NT2/D1 (cell line): ENCODE results near the gene ZSCAN21.
"Not testable (repeated sequence)": the region's sequence is repeated elsewhere in the genome, so short reads cannot be mapped to it uniquely, and the experiment has no call there.

ENCODE experiments used
- DNase-seq: peaks from one replicate; pipeline ENCODE4 v3.0.0-alpha.2; 2011; ENCODE audit warnings: low read depth, low spot score
- H3K27me3 ChIP-seq: 2 replicates; pipeline ENCODE4 v1.6.0; 2011; ENCODE audit warnings: mild to moderate bottlenecking; ENCODE audit not compliant: insufficient read length, insufficient read depth
- H3K36me3 ChIP-seq: 2 replicates; pipeline ENCODE4 v1.6.1; 2011; ENCODE audit warnings: mild to moderate bottlenecking, low read length, mixed read lengths; ENCODE audit not compliant: insufficient read depth, insufficient read length
- H3K4me1 ChIP-seq: 2 replicates; pipeline ENCODE4 v1.5.1; 2011; ENCODE audit not compliant: insufficient read depth, insufficient read length
- H3K4me3 ChIP-seq: 2 replicates; pipeline ENCODE4 v1.5.1; 2011; ENCODE audit warnings: low read depth; ENCODE audit not compliant: insufficient read length
- H3K9ac ChIP-seq: 2 replicates; pipeline ENCODE4 v1.6.0; 2011; ENCODE audit warnings: low read depth; ENCODE audit not compliant: insufficient read length
- H3K9me3 ChIP-seq: 2 replicates; pipeline ENCODE4 v1.5.1; 2011; ENCODE audit warnings: mild to moderate bottlenecking, low read length; ENCODE audit not compliant: insufficient read depth
- SUZ12 ChIP-seq: IDR thresholded peaks from 2 replicates; pipeline ENCODE4 v1.6.1; 2011; ENCODE audit not compliant: insufficient read length, insufficient read depth; ENCODE audit errors: extremely low read depth
- YY1 ChIP-seq: IDR thresholded peaks from 2 replicates; pipeline ENCODE4 v1.6.1; 2011; ENCODE audit not compliant: insufficient read length, insufficient read depth
- ZNF274 ChIP-seq: IDR thresholded peaks from 2 replicates; pipeline ENCODE4 v1.6.1; 2011; ENCODE audit warnings: mild to moderate bottlenecking, low read depth, low read length

Gene ZSCAN21

DNA sequence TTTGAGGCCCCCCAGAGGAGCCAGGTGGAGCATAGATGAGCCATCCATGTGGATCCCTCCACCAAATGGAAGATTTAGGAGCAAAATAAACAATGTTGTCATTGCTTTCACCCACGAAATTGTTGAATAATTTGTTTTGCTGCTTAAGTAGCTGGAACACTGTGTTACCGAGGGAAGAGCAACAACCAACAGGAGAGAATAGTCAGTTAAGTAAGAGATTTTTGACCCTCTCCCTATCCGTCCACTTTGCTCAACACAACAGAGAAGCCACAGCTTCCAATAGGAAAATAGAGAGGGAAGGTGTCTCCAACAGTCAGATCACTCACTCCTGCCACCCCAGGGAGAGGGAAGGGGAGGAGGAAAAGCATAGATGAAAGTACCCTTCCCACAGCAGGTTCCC is 38.1 kb upstream of the ZSCAN21 start:
- TF ChIP-seq SUZ12 (no peak), YY1 (no peak), ZNF274 (no peak)
- no peak for DNase-seq
- no peaks in the 10 kb centered on the region for H3K9me3 ChIP-seq
- H3K9ac ChIP-seq: no peak overlapping the region
- no peak overlapping the region for H3K4me3 ChIP-seq
- H3K27me3 ChIP-seq: no peaks in the 10 kb centered on the region
- H3K36me3 ChIP-seq: peaks cover 1% of the 10 kb centered on the region
- no peaks in the 10 kb centered on the region for H3K4me1 ChIP-seq

DNA sequence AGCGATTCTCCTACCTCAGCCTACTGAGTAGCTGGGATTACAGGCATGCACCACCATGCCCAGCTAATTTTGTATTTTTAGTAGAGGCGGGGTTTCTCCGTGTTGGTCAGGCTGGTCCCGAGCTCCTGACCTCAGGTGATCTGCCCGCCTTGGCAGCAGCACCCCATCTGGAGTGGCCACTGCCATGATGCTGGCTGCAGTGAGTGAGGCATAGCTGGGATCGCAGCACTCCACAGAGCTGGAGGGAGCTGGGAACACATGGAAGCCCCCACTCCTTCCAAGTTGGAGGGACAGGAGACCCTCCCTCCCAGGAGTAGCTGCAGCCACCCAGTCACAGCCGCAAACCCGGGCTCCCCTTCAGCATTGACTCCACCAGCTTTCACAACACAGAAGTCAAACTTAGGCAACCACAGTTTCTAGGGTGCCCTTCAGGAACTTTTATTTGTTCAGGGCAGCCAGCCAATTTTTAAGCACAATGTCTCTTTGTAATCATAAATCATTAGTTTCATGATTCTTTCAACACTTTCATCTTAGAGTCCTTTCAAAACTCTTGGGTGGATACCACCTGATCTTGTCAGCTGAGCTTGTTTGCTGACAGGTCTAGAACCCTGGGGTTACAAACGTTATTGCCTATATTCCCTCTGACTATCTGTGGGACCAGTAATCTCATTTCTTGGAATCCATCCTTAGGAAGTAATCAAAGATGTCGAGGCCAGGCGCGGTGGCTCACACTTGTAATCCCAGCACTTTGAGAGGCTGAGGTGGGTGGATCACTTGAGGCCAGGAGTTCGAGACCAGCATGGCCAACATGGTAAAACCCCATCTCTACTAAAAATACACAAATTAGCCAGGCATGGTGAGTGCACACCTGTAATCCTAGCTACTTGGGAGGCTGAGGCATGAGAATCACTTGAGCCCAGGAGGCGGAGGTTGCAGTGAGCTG is 36.9 kb upstream of the ZSCAN21 start:
- H3K36me3 ChIP-seq, H3K9me3 ChIP-seq, H3K9ac ChIP-seq, H3K4me1 ChIP-seq, H3K4me3 ChIP-seq, DNase-seq, H3K27me3 ChIP-seq: not testable (repeated sequence)

GRCh38 chr7:100013328-100013676 is 36.3 kb upstream of the ZSCAN21 start:
- Histone ChIP-seq H3K4me3 (no peak overlapping the region), H3K9me3 (no peaks in the 10 kb centered on the region), H3K9ac (no peak overlapping the region), H3K4me1 (no peaks in the 10 kb centered on the region), H3K36me3 (peaks cover 6% of the 10 kb centered on the region), H3K27me3 (no peaks in the 10 kb centered on the region)
- DNase-seq: no peak
- no peak for TF ChIP-seq SUZ12
- TF ChIP-seq YY1: no peak
- TF ChIP-seq ZNF274: no peak

DNA sequence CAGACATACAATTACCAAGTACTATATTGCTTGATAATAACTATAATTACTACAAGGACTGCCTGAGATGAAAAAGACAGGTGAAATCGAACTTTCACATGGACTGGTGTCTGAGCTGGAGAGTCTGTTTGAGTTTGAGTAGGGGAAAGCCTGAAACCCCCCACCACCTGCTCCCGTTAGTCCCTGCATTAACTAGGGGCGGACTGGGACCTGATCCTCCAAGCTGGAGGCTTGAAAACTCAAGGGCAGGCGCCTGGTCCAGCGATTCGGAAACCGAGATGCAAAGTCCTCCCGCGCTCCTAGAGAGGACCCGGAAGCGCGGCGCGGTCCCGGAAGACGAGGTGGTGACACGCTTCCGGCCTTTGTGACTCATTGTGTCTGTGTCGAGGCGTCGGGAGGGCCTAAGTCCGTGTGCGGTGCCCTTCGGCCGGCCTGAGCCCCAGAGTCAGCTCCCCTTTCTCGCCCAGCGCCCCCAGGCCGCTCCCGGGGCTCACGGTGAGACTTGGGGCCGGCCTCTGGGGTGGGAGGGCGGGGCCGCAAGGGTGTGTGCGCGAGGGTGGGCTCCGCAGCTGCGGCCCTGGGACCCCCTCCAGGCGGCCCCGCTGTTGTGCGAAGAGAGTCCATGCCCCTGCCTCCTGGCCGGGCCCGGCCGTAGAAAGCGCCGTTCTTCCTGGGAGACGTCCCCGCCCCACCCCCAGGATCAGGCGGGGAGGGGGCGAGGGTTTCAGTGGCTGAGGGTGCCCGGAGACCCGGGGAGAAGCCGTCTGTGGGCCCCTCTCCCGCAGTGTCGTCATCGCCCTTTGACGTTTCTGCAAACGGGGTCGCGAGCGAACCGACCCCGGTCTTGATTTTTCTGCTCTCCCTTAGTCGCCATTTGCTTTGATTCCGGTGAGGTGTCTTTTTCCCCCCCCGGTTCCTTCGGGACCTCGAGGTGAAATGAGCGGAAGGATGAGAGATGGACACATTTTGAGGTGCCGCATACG is 34.1 kb upstream of the ZSCAN21 start, which contains the start of gene ZKSCAN1:
ZKSCAN1 (plus strand) TSS at position 365 of the 983 bp plus-strand sequence. CDS start 7,911 bp downstream, outside the sequence.
- H3K4me3 ChIP-seq: peak within 1 kb of the TSS; percentile 88
- TF ChIP-seq SUZ12 (no peak), YY1 (no peak), ZNF274 (no peak)

DNA sequence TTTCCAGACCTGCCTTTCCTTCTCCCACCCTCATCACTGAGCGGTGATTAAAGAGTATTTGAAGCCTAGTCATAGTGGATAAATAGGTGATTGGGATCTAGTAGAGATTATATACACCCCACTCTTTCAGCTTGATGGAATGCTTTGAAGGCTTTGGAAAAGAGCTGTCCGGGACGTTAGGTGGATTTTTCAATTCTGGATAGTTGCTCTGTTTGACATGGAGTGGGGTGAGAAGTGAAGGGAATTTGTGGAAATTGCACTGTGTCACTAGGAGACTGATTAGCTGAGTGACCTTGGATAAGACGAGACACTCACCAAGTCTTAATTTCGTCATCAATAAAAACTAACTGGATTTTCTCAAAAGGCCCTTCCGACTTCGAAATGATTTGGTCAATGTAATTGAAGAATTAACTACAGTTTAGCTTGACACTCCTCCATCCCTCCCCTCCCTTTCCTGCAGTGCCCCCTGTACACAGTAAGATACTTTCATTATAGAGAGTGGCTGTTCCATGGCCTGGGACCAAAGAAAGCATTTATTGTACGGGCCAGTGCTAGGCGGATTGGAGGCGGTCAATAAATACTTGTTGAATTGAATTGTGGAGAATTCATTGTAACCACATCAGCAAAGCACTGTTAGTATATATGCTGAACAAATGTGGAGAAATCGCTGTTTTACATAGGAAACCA is 33.2 kb upstream of the ZSCAN21 start:
- H3K9me3 ChIP-seq: no peaks in the 10 kb centered on the region
- H3K9ac ChIP-seq: peak overlapping the region; percentile 92
- H3K4me1 ChIP-seq: no peaks in the 10 kb centered on the region
- H3K4me3 ChIP-seq: peak overlapping the region; percentile 88
- DNase-seq: no peak
- H3K27me3 ChIP-seq: no peaks in the 10 kb centered on the region
- peaks cover 18% of the 10 kb centered on the region for H3K36me3 ChIP-seq
- TF ChIP-seq ZNF274 (no peak), YY1 (no peak), SUZ12 (no peak)

More for the DNA sequence above, 34.1 kb upstream of the ZSCAN21 start, which contains the start of gene ZKSCAN1:
- Histone ChIP-seq H3K9me3 (no peaks in the 10 kb centered on the region), H3K9ac (peak within 1 kb of the TSS; percentile 92), H3K27me3 (no peaks in the 10 kb centered on the region), H3K36me3 (peaks cover 18% of the 10 kb centered on the region), H3K4me1 (no peaks in the 10 kb centered on the region)
- DNase-seq: peak; percentile 92

DNA sequence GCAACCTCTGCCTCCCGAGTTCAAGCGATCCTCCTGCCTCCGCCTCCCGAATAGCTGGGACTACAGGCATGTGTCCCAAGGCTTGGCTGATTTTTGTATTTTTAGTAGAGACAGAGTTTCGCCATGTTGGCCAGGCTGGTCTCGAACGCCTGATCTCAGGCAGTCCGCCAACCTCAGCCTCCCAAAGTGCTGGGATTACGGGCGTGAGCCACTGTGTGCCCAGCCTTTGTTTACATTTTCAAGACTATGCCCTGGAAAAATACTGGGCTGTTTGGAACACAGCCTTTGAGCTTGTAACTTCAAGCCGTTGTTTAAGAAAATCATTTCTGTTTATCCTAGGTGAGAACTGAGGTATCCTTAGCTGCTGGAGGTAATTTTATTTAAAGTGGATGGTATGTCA is 32.3 kb upstream of the ZSCAN21 start:
- TF ChIP-seq ZNF274 (no peak), SUZ12 (no peak), YY1 (no peak)
- H3K27me3 ChIP-seq: no peaks in the 10 kb centered on the region
- H3K9me3 ChIP-seq: no peaks in the 10 kb centered on the region
- no peak for DNase-seq
- H3K9ac ChIP-seq: no peak overlapping the region
- H3K4me3 ChIP-seq: no peak overlapping the region
- no peaks in the 10 kb centered on the region for H3K4me1 ChIP-seq
- H3K36me3 ChIP-seq: peaks cover 25% of the 10 kb centered on the region
